OCI-LY7 (cell line): ENCODE data around the gene CTNNBL1. TPM values are rescaled to one million over a fixed set of nuclear protein-coding genes. Genes with fewer than 3 reads are reported as not detected.

ENCODE experiments used
- BruUV-seq: library from RNA; stranded (reverse); fragments of 400-500 nt; replicated peaks from 2 replicates; lab custom pipeline; 2021; lab: Mats Ljungman, UMichigan
- CTCF ChIA-PET: fragments of 300-600 bp; sonication (Branson Sonifier 250); formaldehyde crosslinking; loops from one replicate; lab custom pipeline; 2022; ENCODE audit warnings: antibody characterized with exemption; ENCODE audit not compliant: unreplicated experiment; lab: Charles Lee
- POLR2A ChIA-PET: fragments of 300-600 bp; sonication (Branson Sonifier 250); formaldehyde crosslinking; loops from one replicate; lab custom pipeline; 2022; ENCODE audit warnings: antibody characterized with exemption; lab: Charles Lee
- DNase-seq: peaks from one replicate; pipeline ENCODE4 v3.0.0-alpha.2; 2015; ENCODE audit warnings: low spot score
- H2AFZ ChIP-seq: fragments of 200-600 bp; sonication (generic), shearing (Covaris generic); 2 replicates; pipeline ENCODE4 v1.6.1; 2014; ENCODE audit warnings: mild to moderate bottlenecking, antibody characterized with exemption, low read length, moderate library complexity
- H3K27ac ChIP-seq: fragments of 200-600 bp; sonication (generic); 2 replicates; pipeline ENCODE4 v1.5.1; 2014; ENCODE audit warnings: mixed run types, low read depth, mild to moderate bottlenecking, moderate library complexity, low read length, inconsistent platforms; ENCODE audit not compliant: poor library complexity, severe bottlenecking
- H3K36me3 ChIP-seq: fragments of 200-600 bp; sonication (generic); 2 replicates; pipeline ENCODE4 v1.6.1; 2014; ENCODE audit warnings: mild to moderate bottlenecking, antibody characterized with exemption, low read length, moderate library complexity, mixed read lengths; ENCODE audit not compliant: insufficient read depth
- H3K4me1 ChIP-seq: fragments of 200-600 bp; sonication (generic); 2 replicates; pipeline ENCODE4 v1.5.1; 2014; ENCODE audit warnings: mild to moderate bottlenecking, low read length; ENCODE audit not compliant: insufficient read depth, poor library complexity, severe bottlenecking
- H3K4me2 ChIP-seq: fragments of 200-600 bp; sonication (generic); 2 replicates; pipeline ENCODE4 v1.6.1; 2014; ENCODE audit warnings: mild to moderate bottlenecking, low read length
- H3K4me3 ChIP-seq: fragments of 200-600 bp; sonication (generic); 2 replicates; pipeline ENCODE4 v1.5.1; 2014; ENCODE audit warnings: mild to moderate bottlenecking, low read depth, low read length; ENCODE audit not compliant: poor library complexity, severe bottlenecking
- H3K79me2 ChIP-seq: fragments of 200-600 bp; sonication (generic); 2 replicates; pipeline ENCODE4 v1.6.1; 2016; ENCODE audit warnings: low read depth, mild to moderate bottlenecking, low read length, moderate library complexity, mixed read lengths; ENCODE audit not compliant: insufficient read depth
- H3K9me2 ChIP-seq: fragments of 200-600 bp; sonication (generic); 2 replicates; pipeline ENCODE4 v1.6.1; 2016; ENCODE audit warnings: mild to moderate bottlenecking, low read length, mixed read lengths; ENCODE audit not compliant: insufficient read depth
- H3K9me3 ChIP-seq: fragments of 200-600 bp; sonication (generic); 2 replicates; pipeline ENCODE4 v1.6.1; 2014; ENCODE audit warnings: mild to moderate bottlenecking, mixed run types, low read length, mixed read lengths
- H4K20me1 ChIP-seq: fragments of 200-600 bp; sonication (generic); 2 replicates; pipeline ENCODE4 v1.6.1; 2014; ENCODE audit warnings: mild to moderate bottlenecking, antibody characterized with exemption, low read length, moderate library complexity, mixed read lengths; ENCODE audit not compliant: insufficient read depth
- EZH2phosphoT487 ChIP-seq: fragments of 200-600 bp; sonication (generic); IDR thresholded peaks from 2 replicates; pipeline ENCODE4 v1.6.1; 2018; ENCODE audit warnings: low read depth, borderline replicate concordance, mild to moderate bottlenecking, mixed run types, antibody characterized with exemption, low read length, moderate library complexity, mixed read lengths
- intact Hi-C: fragments of 100-400 bp; cut with micrococcal nuclease; formaldehyde crosslinking; loops from one replicate; pipeline ENCODE4 v1.10.0; 2022; ENCODE audit not compliant: unreplicated experiment
- total RNA-seq, 2 experiments: library from RNA; depleted of rRNA in 1 of 2; stranded (reverse); fragments of >200 nt in 1 of 2; shearing (Covaris generic) in 1 of 2; gene quantifications; 2 replicates each; pipeline ENCODE4 v1.2.3, GENCODE V29; 2014 to 2022
- TF ChIP-seq, protein P1 (sequence below): fragments of 200-600 bp; sonication (generic); conservative IDR thresholded peaks from 2 replicates; pipeline ENCODE4 v1.5.1; 2014; ENCODE audit warnings: mild to moderate bottlenecking, antibody characterized with exemption, low read length, moderate library complexity, mixed read lengths

Gene CTNNBL1
- total RNA-seq, 2 experiments from 2014 or later: 38.0 to 90.0 TPM

DNA sequence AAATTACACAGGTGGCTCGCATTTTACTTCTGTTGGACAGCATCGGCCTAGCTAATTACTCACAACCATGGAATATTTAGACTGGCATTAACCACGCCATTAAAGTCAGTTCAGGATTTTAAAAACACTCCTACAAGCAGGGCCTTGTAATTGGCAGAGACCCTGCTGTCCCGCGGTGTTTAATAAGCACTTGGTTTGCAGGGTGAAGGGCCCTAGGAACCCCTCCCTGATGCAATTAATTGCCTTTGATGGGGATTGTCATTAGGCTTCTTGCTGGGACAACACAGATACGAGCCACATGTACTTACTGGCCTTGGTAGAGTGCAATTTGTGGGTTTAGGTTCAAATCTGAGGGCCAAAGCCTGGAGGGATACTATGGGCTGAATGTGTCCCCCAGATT lies 201.3 kb downstream of the CTNNBL1 start:
- intact Hi-C loops: loop anchor here (5.0 kb wide), 1 partner anchor 243 kb away; no protein-coding TSS in a partner anchor
- DNase-seq: no peak
- CTCF ChIA-PET: no interaction called here
- BruUV-seq: no TSS peak
- Histone ChIP-seq H3K4me1 (no peaks in the 10 kb centered on the region), H3K36me3 (no peaks in the 10 kb centered on the region), H3K9me3 (no peaks in the 10 kb centered on the region), H4K20me1 (no peaks in the 10 kb centered on the region), H3K4me2 (no peak overlapping the region), H2AFZ (no peak overlapping the region), H3K79me2 (no peaks in the 10 kb centered on the region), H3K27ac (no peak overlapping the region), H3K9me2 (no peaks in the 10 kb centered on the region), H3K4me3 (no peak overlapping the region)
- TF ChIP-seq EZH2phosphoT487: no peak
- TF ChIP-seq, protein P1, sequence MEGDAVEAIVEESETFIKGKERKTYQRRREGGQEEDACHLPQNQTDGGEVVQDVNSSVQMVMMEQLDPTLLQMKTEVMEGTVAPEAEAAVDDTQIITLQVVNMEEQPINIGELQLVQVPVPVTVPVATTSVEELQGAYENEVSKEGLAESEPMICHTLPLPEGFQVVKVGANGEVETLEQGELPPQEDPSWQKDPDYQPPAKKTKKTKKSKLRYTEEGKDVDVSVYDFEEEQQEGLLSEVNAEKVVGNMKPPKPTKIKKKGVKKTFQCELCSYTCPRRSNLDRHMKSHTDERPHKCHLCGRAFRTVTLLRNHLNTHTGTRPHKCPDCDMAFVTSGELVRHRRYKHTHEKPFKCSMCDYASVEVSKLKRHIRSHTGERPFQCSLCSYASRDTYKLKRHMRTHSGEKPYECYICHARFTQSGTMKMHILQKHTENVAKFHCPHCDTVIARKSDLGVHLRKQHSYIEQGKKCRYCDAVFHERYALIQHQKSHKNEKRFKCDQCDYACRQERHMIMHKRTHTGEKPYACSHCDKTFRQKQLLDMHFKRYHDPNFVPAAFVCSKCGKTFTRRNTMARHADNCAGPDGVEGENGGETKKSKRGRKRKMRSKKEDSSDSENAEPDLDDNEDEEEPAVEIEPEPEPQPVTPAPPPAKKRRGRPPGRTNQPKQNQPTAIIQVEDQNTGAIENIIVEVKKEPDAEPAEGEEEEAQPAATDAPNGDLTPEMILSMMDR: no peak
- POLR2A ChIA-PET: no interaction called here

DNA sequence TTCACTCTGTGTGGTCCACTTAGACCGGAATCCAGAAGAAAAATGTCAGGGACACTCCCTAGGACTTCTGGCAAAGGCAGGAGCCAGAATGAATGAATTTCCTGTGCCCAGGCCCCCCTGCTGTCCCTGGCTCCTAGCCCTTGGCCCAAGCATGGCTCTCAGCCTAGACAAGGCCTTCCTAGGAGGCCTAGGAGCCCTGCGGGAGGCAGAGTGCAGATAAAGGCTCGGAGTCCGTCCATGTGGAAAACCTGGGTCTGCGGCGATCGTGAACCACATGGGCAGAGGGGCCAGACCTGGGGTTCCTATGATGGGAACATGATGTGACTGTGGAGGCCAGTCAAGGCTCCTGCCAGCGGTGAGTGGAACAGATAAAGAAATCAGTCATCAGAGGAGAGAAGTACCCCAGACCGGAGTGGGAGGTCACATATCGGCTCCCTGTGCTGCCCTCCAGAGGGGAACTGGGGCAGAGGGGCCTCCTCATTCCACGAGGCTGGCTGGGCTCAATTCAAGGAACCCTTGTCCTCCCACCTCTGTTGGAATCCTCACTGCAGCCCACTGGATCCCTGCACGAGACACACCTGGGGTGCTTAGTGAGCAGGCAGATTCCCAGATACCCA lies 203.2 kb downstream of the CTNNBL1 start:
- intact Hi-C loops: loop anchor here (5.0 kb wide), 1 partner anchor 245 kb away; no protein-coding TSS in a partner anchor
- H3K9me2 ChIP-seq: no peaks in the 10 kb centered on the region
- no TSS peak for BruUV-seq
- H3K36me3 ChIP-seq: no peaks in the 10 kb centered on the region
- no peaks in the 10 kb centered on the region for H3K9me3 ChIP-seq
- no peaks in the 10 kb centered on the region for H3K79me2 ChIP-seq
- H3K4me1 ChIP-seq: no peaks in the 10 kb centered on the region
- POLR2A ChIA-PET: no interaction called here
- TF ChIP-seq EZH2phosphoT487: no peak
- TF ChIP-seq, protein P1: peak; percentile 51
- no peak overlapping the region for H2AFZ ChIP-seq
- CTCF ChIA-PET: no interaction called here
- no peaks in the 10 kb centered on the region for H4K20me1 ChIP-seq
- no peak overlapping the region for H3K4me3 ChIP-seq
- no peak overlapping the region for H3K4me2 ChIP-seq
- H3K27ac ChIP-seq: no peak overlapping the region
- peak; percentile 14 for DNase-seq
